ENCODE data around the gene NAALADL2. TPM values are rescaled to one million over a fixed set of nuclear protein-coding genes. Genes with fewer than 3 reads are reported as not detected.

Gene NAALADL2
- total and polyA plus RNA-seq, 9 of the 15 experiments (the other 6 are each of a cell fraction or from before 2014, with no cell fraction given) = 0.29 to 1.1 (median 0.79) TPM; not detected in 1

- no peaks in the 10 kb centered on the region for H3K4me1 ChIP-seq (replicated peaks in 1 of 2; ENCODE audit: control insufficient read depth in 2 of 2, insufficient read depth in 2 of 2, low read length in 2 of 2)
- H3K27me3 ChIP-seq (ENCODE audit: control insufficient read depth in 2 of 2, insufficient read depth in 2 of 2, low read length in 2 of 2) = no peaks in the 10 kb centered on the region
- WGBS (ENCODE audit: insufficient coverage, low coverage, missing lambda C conversion rate) = 0% methylated on average over 3 of the region's 3 CpGs
- H3K9me1 ChIP-seq (ENCODE audit: control insufficient read depth, insufficient read depth, low read length) = no peaks in the 10 kb centered on the region
- FAIRE-seq = no peak
- intact Hi-C loops (cut with micrococcal nuclease) = no loop called here
- H3K79me2 ChIP-seq (ENCODE audit: control insufficient read depth, insufficient read depth, low read length) = no peaks in the 10 kb centered on the region
- in situ Hi-C loops (cut with MboI) = no loop called here
- H3K27ac ChIP-seq (ENCODE audit: extremely low read depth, low read depth, low read length) = no peak overlapping the region
- 0 out of 2 replicates have a peak, but pooled peaks cover 1% of the 10 kb centered on the region for H3K9me3 ChIP-seq (replicated peaks; ENCODE audit: control insufficient read depth, insufficient read depth, low read depth, low read length)
- no peaks in the 10 kb centered on the region for H4K20me1 ChIP-seq (replicated peaks; ENCODE audit: control insufficient read depth, insufficient read depth, low read length)
- no TSS peak for BruUV-seq (replicated peaks)
- no peak overlapping the region for H3K4me2 ChIP-seq (ENCODE audit: insufficient read depth, low read length)
- no peak for DNase-seq (ENCODE audit: extremely low read depth in 1 of 4, low spot score in 3 of 4)
- H2AFZ ChIP-seq (ENCODE audit: low read depth, low read length) = no peak overlapping the region
- no peak for ATAC-seq
- H3K4me3 ChIP-seq = no peak overlapping the region
- H3K9ac ChIP-seq (ENCODE audit: insufficient read depth in 1 of 2, low read depth in 2 of 2, low read length in 2 of 2) = no peak overlapping the region
- POLR2A ChIA-PET = no interaction called here
- H3K36me3 ChIP-seq (ENCODE audit: control insufficient read depth, insufficient read depth, low read length) = no peaks in the 10 kb centered on the region
- CTCF ChIA-PET (ENCODE audit: low intra/inter-chr PET ratio) = interaction anchor here (0.7 kb wide), 1 partner anchor 1010 kb away, joined by 4 read pairs; no protein-coding TSS in a partner anchor
- TF ChIP-seq THAP7 (CRISPR knock-in tag; IDR thresholded peaks at IDR 0.05) (no peak), HINFP (tag; conservative IDR thresholded peaks at IDR 0.05; ENCODE audit: low read depth) (no peak), ZBTB1 (CRISPR knock-in tag; IDR thresholded peaks at IDR 0.05; ENCODE audit: borderline replicate concordance, low read depth) (no peak), BHLHE40 (IDR thresholded peaks at IDR 0.05; ENCODE audit: low read length) (no peak), U2AF1 (optimal IDR thresholded peaks at IDR 0.05; ENCODE audit: low read depth, low read length) (no peak), ZBTB11 (CRISPR knock-in tag; IDR thresholded peaks at IDR 0.05) (no peak), LEF1 (IDR thresholded peaks at IDR 0.05) (no peak), XRCC5 (IDR thresholded peaks at IDR 0.05; ENCODE audit: low read depth, low read length) (no peak), ZNF311 (CRISPR knock-in tag; IDR thresholded peaks at IDR 0.05) (no peak), XRCC3 (IDR thresholded peaks at IDR 0.05) (no peak), ZNF609 (CRISPR knock-in tag; IDR thresholded peaks at IDR 0.05; ENCODE audit: borderline replicate concordance) (no peak), ZNF146 (CRISPR knock-in tag; IDR thresholded peaks at IDR 0.05; ENCODE audit: unreplicated experiment) (no peak)
Measured at GRCh38 chr3:175502155-175502554, 643.0 kb downstream of the NAALADL2 start.
